Natural killer cell treated with Interleukin-12 subunit alpha and Interleukin-12 subunit beta and Interleukin-15 and Interleukin-18, amount 100 ng/mL, for 72 hours (primary cell): ENCODE data around the gene RPS2. TPM values are rescaled to one million over a fixed set of nuclear protein-coding genes. Genes with fewer than 3 reads are reported as not detected.
"Not testable (repeated sequence)": the region's sequence is repeated elsewhere in the genome, so short reads cannot be mapped to it uniquely, and the experiment has no call there.

Experiments used
- ATAC-seq, 2 donors: fragments of 150-1000 bp; cut with Tn5 transposase in 1 of 2; sonication (Bioruptor Pico), chemical (Tn5 transposase) in 1 of 2; 2 replicates each; pipeline ENCODE4 v1.10.0; 2021
- DNase-seq: peaks from one replicate; pipeline ENCODE4 v3.0.0; 2022; ENCODE audit warnings: low spot score
- H3K27ac Mint-ChIP-seq, 2 donors: 1 replicate in 1 of 2; 2 replicates in 1 of 2; pipeline ENCODE4 v1.8.0; 2022; ENCODE audit warnings: mixed read lengths in 2 of 2, mild to moderate bottlenecking in 1 of 2, moderate library complexity in 1 of 2
- H3K27me3 Mint-ChIP-seq, 2 donors: 1 replicate in 1 of 2; 2 replicates in 1 of 2; pipeline ENCODE4 v1.8.0; 2022; ENCODE audit warnings: mixed read lengths in 2 of 2
- H3K36me3 Mint-ChIP-seq: one replicate; pipeline ENCODE4 v1.8.0; 2022; ENCODE audit warnings: mixed read lengths
- H3K4me1 Mint-ChIP-seq, 2 donors: 1 replicate in 1 of 2; 2 replicates in 1 of 2; pipeline ENCODE4 v1.8.0; 2022; ENCODE audit warnings: low read depth in 2 of 2, mixed read lengths in 2 of 2, mild to moderate bottlenecking in 1 of 2
- H3K4me3 Mint-ChIP-seq: one replicate; pipeline ENCODE4 v1.8.0; 2022; ENCODE audit warnings: mixed read lengths
- H3K9me3 Mint-ChIP-seq: 2 replicates; pipeline ENCODE4 v1.8.0; 2022; ENCODE audit warnings: mixed read lengths
- total RNA-seq, 2 donors: library from RNA; stranded (reverse); gene quantifications; one replicate each; pipeline ENCODE4 v1.2.3, GENCODE V29; 2022

RPS2 gene
- total RNA-seq, 2 donors from 2014 or later: 2,056 to 2,952 TPM

DNA sequence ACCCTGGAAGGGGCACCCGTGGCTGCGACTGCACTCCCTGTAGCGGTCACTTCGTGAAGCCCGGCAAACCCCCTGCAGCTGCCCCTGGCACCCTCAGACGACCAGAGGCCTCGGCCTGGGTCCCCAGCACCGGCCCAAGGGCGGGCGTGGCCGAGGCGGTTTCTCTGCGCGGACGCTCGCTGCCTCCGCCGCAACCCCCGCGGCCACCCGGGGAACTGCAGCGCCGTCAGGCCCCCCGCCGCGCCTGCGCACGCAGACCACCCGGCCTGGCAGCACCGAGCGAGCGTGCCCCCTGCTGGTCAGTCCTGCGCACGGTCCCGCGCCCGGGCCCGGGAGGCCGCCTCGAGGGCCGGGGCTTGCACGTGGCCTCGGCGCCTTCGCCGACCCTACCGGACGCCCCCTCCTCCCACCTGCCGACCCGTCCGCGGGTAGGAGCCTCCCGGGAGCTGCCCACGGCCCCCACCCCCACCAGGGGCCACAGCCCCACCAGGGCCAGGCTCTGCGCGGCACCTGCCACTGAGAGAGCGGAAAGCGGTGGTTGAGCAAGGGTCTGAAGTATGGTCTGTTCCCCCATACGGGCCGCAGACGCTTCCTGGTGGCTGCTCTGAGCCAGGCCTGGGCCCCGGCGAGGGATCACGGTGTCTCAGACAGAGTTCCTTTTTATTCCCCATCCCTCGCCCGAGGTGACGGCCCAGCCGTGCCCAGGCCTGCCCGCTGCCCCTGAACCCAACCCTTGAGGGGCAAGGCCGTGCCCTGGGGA, 34.9 kb downstream of the RPS2 start:
- Mint-ChIP-seq H3K36me3 (no peaks in the 10 kb centered on the region), H3K4me3 (no peak overlapping the region), H3K27me3 (peaks cover 0 to under 1% of the 10 kb centered on the region in 2 donors), H3K4me1 (peaks cover 0 to 3% of the 10 kb centered on the region in 2 donors), H3K9me3 (no peaks in the 10 kb centered on the region), H3K27ac (no peak overlapping the region)
- peak; percentile 97 to 98 for ATAC-seq
- DNase-seq: peak; percentile 94

GRCh38 chr16:1929105-1929504, 35.5 kb downstream of the RPS2 start:
- H3K27ac Mint-ChIP-seq: peak overlapping the region in 1 of 2 donors; percentile 48
- no peaks in the 10 kb centered on the region for H3K9me3 Mint-ChIP-seq
- H3K27me3 Mint-ChIP-seq: peaks cover 0 to 3% of the 10 kb centered on the region in 2 donors
- peaks cover 0 to 3% of the 10 kb centered on the region in 2 donors for H3K4me1 Mint-ChIP-seq
- no peaks in the 10 kb centered on the region for H3K36me3 Mint-ChIP-seq
- peak; percentile 1 to 11 for ATAC-seq
- H3K4me3 Mint-ChIP-seq: peak overlapping the region; percentile 73
- DNase-seq: no peak

GRCh38 chr16:1926271-1926670, 38.4 kb downstream of the RPS2 start:
- Mint-ChIP-seq H3K27ac (no peak overlapping the region), H3K4me3 (no peak overlapping the region), H3K36me3 (no peaks in the 10 kb centered on the region), H3K9me3 (no peaks in the 10 kb centered on the region), H3K4me1 (peaks cover 0 to 3% of the 10 kb centered on the region in 2 donors), H3K27me3 (peaks cover 15 to 16% of the 10 kb centered on the region in 2 donors)
- ATAC-seq (no peak), DNase-seq (no peak)

DNA sequence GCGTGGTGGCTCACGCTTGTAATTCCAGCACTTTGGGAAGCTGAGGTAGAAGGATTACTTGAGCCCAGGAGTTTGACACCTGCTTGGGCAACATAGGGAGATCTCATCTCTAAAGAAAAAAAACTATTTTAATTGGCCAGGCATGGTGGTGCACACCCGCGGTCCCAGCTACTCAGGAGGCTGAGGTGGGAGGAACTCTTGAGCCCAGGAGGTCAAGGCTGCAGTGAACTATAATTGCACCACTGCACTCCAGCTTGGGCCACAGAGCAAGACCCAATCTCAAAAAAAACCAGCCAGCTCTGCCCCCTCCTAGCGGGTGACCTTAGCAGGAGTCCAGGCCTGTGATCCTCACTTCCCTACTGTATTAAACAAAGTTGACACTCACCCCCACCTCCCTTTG, 40.5 kb downstream of the RPS2 start:
- Mint-ChIP-seq H3K27me3 (peaks cover 24 to 26% of the 10 kb centered on the region in 2 donors), H3K4me1 (peaks cover 0 to 2% of the 10 kb centered on the region in 2 donors), H3K9me3 (no peaks in the 10 kb centered on the region), H3K4me3 (no peak overlapping the region), H3K36me3 (no peaks in the 10 kb centered on the region), H3K27ac (no peak overlapping the region)
- DNase-seq (no peak), ATAC-seq (no peak)

GRCh38 chr16:1923299-1924034, 41.2 kb downstream of the RPS2 start:
- ATAC-seq (no peak), DNase-seq (no peak)
- H3K27me3 Mint-ChIP-seq: peaks cover 24 to 28% of the 10 kb centered on the region in 2 donors
- no peak overlapping the region for H3K4me3 Mint-ChIP-seq
- H3K9me3 Mint-ChIP-seq: no peaks in the 10 kb centered on the region
- H3K4me1 Mint-ChIP-seq: no peaks in the 10 kb centered on the region
- H3K36me3 Mint-ChIP-seq: no peaks in the 10 kb centered on the region
- no peak overlapping the region for H3K27ac Mint-ChIP-seq

GRCh38 chr16:1922357-1922756, 42.3 kb downstream of the RPS2 start:
- Mint-ChIP-seq H3K27me3 (peaks cover 24 to 28% of the 10 kb centered on the region in 2 donors), H3K27ac (no peak overlapping the region), H3K4me1 (no peaks in the 10 kb centered on the region), H3K9me3 (no peaks in the 10 kb centered on the region), H3K36me3 (no peaks in the 10 kb centered on the region), H3K4me3 (no peak overlapping the region)
- no peak for ATAC-seq
- DNase-seq: no peak

DNA sequence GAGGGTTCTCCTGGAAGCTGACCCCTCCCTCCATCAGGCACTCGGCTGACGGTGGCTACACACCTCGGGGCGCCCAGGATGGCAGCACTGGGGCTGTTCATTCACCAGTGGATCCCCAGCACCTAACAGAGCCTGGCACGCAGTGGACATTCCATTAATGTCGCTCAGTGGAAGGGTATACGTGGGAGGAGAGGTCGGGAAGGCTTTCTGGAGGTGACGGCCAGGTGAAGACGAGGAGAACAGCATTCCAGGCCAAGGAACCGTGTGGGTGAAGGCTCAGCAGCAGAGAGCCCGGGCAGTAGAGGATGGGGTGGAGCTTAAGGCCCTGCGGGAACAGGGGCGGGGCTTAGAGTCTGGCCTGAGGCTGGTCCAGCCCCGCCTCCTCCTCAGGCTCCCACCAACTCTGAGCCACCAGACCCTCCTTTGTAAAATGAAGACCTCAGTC, 43.9 kb downstream of the RPS2 start:
- H3K4me1 Mint-ChIP-seq: no peaks in the 10 kb centered on the region
- no peaks in the 10 kb centered on the region for H3K36me3 Mint-ChIP-seq
- DNase-seq (no peak), ATAC-seq (peak; percentile 43 to 60)
- no peak overlapping the region for H3K4me3 Mint-ChIP-seq
- no peak overlapping the region for H3K27ac Mint-ChIP-seq
- peaks cover 38 to 39% of the 10 kb centered on the region in 2 donors for H3K27me3 Mint-ChIP-seq
- no peaks in the 10 kb centered on the region for H3K9me3 Mint-ChIP-seq

- H3K4me1 Mint-ChIP-seq, DNase-seq, H3K9me3 Mint-ChIP-seq, ATAC-seq, H3K27ac Mint-ChIP-seq, H3K4me3 Mint-ChIP-seq, H3K36me3 Mint-ChIP-seq: not testable (repeated sequence)
- peaks cover 43 to 46% of the 10 kb centered on the region in 2 donors for H3K27me3 Mint-ChIP-seq
Measured at GRCh38 chr16:1920122-1920521, 44.5 kb downstream of the RPS2 start.

DNA sequence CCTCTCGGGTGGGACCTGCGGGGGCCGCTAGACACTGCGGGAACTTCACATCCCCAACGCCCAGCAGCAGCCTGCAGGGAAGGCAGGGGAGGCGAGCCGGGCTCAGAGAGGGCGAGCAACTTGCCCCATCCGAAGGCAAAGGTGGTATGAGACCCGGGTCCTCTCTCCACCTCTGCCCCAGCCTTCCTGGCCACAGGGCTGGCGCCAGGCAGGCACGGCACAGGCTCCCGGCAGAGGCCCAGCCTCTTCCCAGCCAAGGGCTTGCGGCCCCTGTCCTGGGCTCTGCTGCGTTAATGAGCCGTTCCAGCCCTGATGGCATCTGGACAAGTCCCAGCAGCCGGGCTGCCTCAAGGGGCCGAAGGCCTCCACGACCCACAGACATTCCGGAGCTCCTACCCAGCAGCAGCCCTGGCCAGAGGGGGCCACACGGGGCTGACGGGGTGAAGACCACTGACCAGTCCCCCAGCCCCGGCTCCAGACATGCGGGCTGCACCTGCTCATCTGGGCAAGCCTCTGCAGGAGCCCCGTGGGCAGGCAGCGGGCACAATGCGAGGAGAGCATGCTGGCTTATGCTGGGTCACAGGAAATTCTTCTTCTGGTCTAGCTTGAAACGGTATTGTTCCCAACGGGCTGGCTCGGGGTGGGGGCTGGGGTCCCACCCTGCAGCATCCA, 45.2 kb downstream of the RPS2 start:
- no peak for DNase-seq
- no peak overlapping the region for H3K4me3 Mint-ChIP-seq
- H3K27me3 Mint-ChIP-seq: peaks cover 42 to 49% of the 10 kb centered on the region in 2 donors
- no peak overlapping the region for H3K27ac Mint-ChIP-seq
- no peak for ATAC-seq
- H3K4me1 Mint-ChIP-seq: no peaks in the 10 kb centered on the region
- no peaks in the 10 kb centered on the region for H3K9me3 Mint-ChIP-seq
- H3K36me3 Mint-ChIP-seq: no peaks in the 10 kb centered on the region

GRCh38 chr16:1918351-1919326, 46.0 kb downstream of the RPS2 start, which contains the start of gene HS3ST6:
TSS of gene HS3ST6 (minus strand) at chr16:1918415. CDS start at chr16:1918323, 92 bp downstream.
- ATAC-seq: no peak
- no peak within 1 kb of the TSS for H3K4me3 Mint-ChIP-seq

GRCh38 chr16:1917665-1918350, 46.8 kb downstream of the RPS2 start:
- Mint-ChIP-seq H3K4me1 (no peaks in the 10 kb centered on the region), H3K27me3 (peaks cover 37 to 45% of the 10 kb centered on the region in 2 donors), H3K9me3 (no peaks in the 10 kb centered on the region), H3K36me3 (no peaks in the 10 kb centered on the region), H3K4me3 (no peak overlapping the region), H3K27ac (no peak overlapping the region)
- DNase-seq (no peak), ATAC-seq (no peak)

More at GRCh38 chr16:1918351-1919326, 46.0 kb downstream of the RPS2 start, which contains the start of gene HS3ST6:
- H3K4me1 Mint-ChIP-seq: no peaks in the 10 kb centered on the region
- H3K9me3 Mint-ChIP-seq: no peaks in the 10 kb centered on the region
- H3K36me3 Mint-ChIP-seq: no peaks in the 10 kb centered on the region
- peaks cover 42 to 49% of the 10 kb centered on the region in 2 donors for H3K27me3 Mint-ChIP-seq
- DNase-seq: no peak
- H3K27ac Mint-ChIP-seq: no peak within 1 kb of the TSS

DNA sequence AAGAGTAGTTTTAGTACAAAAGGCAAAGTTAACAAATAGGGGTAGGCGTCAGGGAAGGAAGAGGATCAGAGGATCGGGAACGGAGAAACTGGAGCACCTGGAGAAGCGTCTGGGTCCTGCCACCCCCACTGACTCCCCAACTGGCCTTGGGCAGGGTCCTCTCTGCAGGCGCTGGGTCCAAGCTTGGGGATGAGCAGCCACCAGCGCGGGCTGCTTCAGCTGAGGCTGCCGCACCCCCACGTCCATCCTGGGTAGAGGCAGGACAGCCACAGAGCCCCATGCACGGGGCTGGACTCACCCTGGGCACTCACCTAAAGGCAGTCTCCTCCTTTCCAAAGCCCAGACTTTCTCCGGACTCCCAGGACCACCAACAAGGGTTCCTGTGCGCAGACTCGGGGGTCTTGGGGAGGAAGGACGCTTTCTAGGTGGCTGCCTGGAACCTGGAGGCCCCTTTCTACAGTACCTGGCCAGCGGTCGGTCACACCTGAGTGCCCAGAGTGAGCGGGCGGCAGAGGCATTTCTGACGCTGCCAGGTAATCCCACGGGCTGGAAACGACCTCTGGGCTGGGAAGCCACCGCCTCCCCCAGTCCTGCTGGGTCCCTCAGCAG, 47.5 kb downstream of the RPS2 start:
- Mint-ChIP-seq H3K27me3 (peaks cover 32 to 39% of the 10 kb centered on the region in 2 donors), H3K9me3 (no peaks in the 10 kb centered on the region), H3K27ac (no peak overlapping the region), H3K36me3 (no peaks in the 10 kb centered on the region), H3K4me3 (no peak overlapping the region), H3K4me1 (no peaks in the 10 kb centered on the region)
- DNase-seq (no peak), ATAC-seq (no peak)
